GM12872 (cell line): ENCODE data around the gene LAMC2.

Experiments
- CTCF ChIP-seq: IDR thresholded peaks from 3 replicates; pipeline ENCODE4 v1.5.1; 2011; ENCODE audit warnings: low read depth, mild to moderate bottlenecking, low read length, moderate library complexity; ENCODE audit not compliant: insufficient read depth

The LAMC2 gene

GRCh38 chr1:183223467-183223866 is 37.4 kb downstream of the LAMC2 start:
- no peak for TF ChIP-seq CTCF

- no peak for TF ChIP-seq CTCF
These were observed 40.3 kb downstream of the LAMC2 start for GRCh38 chr1:183226361-183226760.

GRCh38 chr1:183226963-183227362 is 40.9 kb downstream of the LAMC2 start:
- TF ChIP-seq CTCF = no peak

- peak; percentile 95 for TF ChIP-seq CTCF
These were observed 41.6 kb downstream of the LAMC2 start for GRCh38 chr1:183227422-183228346.

- TF ChIP-seq CTCF = no peak
These were observed 42.5 kb downstream of the LAMC2 start for GRCh38 chr1:183228347-183229220.

GRCh38 chr1:183230413-183230812 is 44.3 kb downstream of the LAMC2 start:
- no peak for TF ChIP-seq CTCF

- TF ChIP-seq CTCF = no peak
These were observed 45.5 kb downstream of the LAMC2 start for GRCh38 chr1:183231545-183231944.
